KOPT-K1 (cell line): ENCODE measurements around the gene NPR3.

ENCODE experiments used
- H3K27ac ChIP-seq: fragments of 200-600 bp; sonication (generic); 2 replicates; pipeline ENCODE4 v1.5.1; 2016; ENCODE audit warnings: antibody characterized with exemption, mild to moderate bottlenecking, low read depth, low read length; ENCODE audit not compliant: poor library complexity, severe bottlenecking
- H3K36me3 ChIP-seq: fragments of 200-600 bp; sonication (generic); 2 replicates; pipeline ENCODE4 v1.5.1; 2017; ENCODE audit warnings: antibody characterized with exemption, mild to moderate bottlenecking, low read length, moderate library complexity; ENCODE audit not compliant: insufficient read depth
- H3K9me3 ChIP-seq: fragments of 200-600 bp; sonication (generic); 2 replicates; pipeline ENCODE4 v1.5.1; 2017; ENCODE audit warnings: antibody characterized with exemption, low read length, mild to moderate bottlenecking; ENCODE audit not compliant: insufficient read depth, poor library complexity, severe bottlenecking

Gene NPR3

DNA sequence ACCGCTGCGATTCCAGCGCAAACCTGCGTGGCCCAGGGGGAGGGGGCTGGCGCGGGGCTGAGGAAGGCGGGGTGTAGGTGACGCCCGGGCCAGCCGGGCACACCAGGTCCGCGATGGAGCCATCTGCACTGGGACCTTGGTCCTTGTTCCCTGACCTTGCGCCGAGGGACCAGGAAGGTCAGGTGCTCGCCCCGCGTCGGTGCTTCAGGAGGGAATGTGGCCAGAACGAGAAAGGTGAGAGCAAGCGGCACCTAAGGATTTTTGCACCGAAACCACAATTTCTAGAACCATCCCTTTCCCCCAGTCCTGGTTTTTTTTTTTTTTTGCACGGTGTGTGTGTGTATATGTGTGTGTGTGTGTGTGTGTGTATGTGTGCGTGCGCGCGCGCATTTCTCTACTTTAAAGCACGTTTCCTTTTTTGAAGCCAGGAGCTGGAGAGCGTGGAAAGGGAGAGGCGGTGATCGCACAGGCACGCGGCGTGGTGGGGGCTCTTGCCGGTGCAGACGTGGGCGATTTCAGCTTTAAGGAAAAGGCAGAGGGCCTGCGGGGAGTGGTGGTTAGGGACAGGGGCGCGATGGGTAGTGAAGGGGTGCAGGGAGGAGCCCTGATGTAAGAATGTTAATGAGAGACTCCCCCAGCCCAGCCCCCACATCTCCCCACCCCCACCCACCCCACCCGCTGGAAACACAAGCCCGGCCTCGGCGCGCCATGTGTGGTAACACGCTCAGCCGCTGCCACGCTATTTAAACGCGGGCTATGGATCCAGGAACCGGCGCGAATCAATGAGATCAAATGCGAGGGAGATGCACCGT lies at the start of gene NPR3:
Gene NPR3, plus strand, starts transcription at position 772 of the 812 bp plus-strand sequence. CDS start 456 bp downstream, outside the sequence.
- Histone ChIP-seq H3K27ac (no peak within 1 kb of the TSS), H3K36me3 (no peaks in the 10 kb centered on the region), H3K9me3 (peaks cover 10% of the 10 kb centered on the region)

DNA sequence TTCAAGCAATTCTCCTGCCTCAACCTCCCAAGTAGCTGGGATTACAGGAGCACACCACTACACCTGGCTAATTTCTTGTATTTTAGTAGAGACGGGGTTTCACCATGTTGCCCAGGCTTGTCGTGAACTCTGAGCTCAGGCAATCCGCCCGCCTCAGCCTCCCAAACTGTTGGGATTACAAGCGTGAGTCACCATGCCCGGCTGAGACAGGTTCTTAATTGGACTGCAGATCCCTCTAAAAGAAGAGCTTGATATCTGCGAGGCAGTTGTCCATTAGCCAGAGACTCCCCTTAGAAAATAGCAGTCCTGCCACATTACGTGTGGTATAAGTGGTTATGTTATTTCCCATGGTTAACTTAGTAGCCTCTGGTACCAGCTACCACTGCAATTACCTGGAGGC lies 46.6 kb upstream of the NPR3 start:
- Histone ChIP-seq H3K36me3 (no peaks in the 10 kb centered on the region), H3K27ac (no peak overlapping the region)

GRCh38 chr5:32668552-32668951 lies 42.6 kb upstream of the NPR3 start:
- Histone ChIP-seq H3K9me3 (peaks cover 20% of the 10 kb centered on the region), H3K36me3 (no peaks in the 10 kb centered on the region), H3K27ac (no peak overlapping the region)

More for the DNA sequence above, 46.6 kb upstream of the NPR3 start:
- peaks cover 9% of the 10 kb centered on the region for H3K9me3 ChIP-seq

GRCh38 chr5:32673272-32673671 lies 37.8 kb upstream of the NPR3 start:
- no peaks in the 10 kb centered on the region for H3K36me3 ChIP-seq
- H3K9me3 ChIP-seq, result peaks cover 20% of the 10 kb centered on the region
- H3K27ac ChIP-seq, result no peak overlapping the region

DNA sequence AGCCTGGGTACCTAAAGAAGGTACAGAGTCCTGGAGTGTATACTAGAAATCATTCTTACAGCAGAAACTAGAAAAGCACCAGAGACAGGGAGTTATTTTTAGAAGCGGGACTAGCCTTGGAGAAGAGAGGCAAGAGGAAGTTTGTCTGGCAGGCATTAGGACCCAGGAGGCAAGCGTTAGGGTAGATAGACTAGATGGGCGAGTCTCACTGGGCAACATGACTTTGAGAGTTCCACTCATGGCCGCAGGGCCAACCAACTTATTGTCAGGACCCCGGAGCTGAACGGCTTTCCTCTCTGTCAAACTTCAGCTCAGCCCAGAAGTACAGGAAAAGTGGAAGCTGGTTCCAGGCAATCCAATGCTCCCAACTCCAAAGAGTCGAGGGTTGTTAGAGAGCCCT lies 34.1 kb upstream of the NPR3 start:
- Histone ChIP-seq H3K36me3 (no peaks in the 10 kb centered on the region), H3K9me3 (peaks cover 10% of the 10 kb centered on the region), H3K27ac (no peak overlapping the region)

DNA sequence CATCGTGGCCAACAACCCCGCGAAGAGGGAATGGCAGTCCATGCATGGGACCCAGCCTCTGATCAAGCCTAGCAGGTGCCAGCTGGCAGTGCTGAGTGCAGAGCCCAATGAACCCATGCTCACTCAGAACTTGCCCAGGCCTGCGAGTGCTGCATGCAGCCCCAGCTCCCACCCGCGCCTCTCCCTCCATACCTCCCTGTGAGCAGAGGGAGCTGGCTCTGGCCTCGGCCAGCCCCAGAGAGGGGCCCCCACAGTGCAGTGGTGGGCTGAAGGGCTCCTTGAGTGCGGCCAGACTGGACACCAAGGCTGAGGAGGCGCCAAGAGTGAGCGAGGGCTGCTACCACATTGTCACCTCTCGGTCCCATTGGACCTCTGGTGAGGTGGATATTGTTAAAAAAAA lies 32.6 kb upstream of the NPR3 start:
- Histone ChIP-seq H3K27ac (no peak overlapping the region), H3K9me3 (no peaks in the 10 kb centered on the region), H3K36me3 (no peaks in the 10 kb centered on the region)

- H3K27ac ChIP-seq, result no peak overlapping the region
- H3K36me3 ChIP-seq, result no peaks in the 10 kb centered on the region
- H3K9me3 ChIP-seq, result peaks cover 5% of the 10 kb centered on the region
These were observed 31.9 kb upstream of the NPR3 start for GRCh38 chr5:32679218-32679617.

DNA sequence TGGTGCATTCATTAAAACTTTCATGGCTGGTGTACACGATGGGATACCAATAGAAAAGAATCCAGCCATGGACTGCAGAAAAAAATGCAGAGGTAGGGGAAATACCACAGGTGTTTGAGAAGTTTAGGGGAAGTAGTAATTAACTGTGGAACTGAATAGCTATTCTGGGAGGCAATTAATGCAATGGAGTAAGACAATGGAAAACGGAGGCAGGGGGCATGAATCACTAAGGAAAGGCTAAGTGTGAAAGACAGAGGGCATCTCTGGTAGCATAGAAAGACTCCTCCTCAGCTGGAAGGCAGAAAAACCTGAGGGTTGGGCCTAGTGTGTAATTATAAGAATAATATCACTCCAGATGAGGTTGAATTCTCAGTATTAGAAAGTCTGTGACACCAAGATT lies 30.9 kb upstream of the NPR3 start:
- Histone ChIP-seq H3K9me3 (peaks cover 15% of the 10 kb centered on the region), H3K36me3 (no peaks in the 10 kb centered on the region), H3K27ac (no peak overlapping the region)

GRCh38 chr5:32683125-32683524 lies 28.0 kb upstream of the NPR3 start:
- H3K27ac ChIP-seq, result no peak overlapping the region
- peaks cover 15% of the 10 kb centered on the region for H3K9me3 ChIP-seq
- no peaks in the 10 kb centered on the region for H3K36me3 ChIP-seq

- Histone ChIP-seq H3K9me3 (peaks cover 15% of the 10 kb centered on the region), H3K27ac (no peak overlapping the region), H3K36me3 (no peaks in the 10 kb centered on the region)
These were observed 26.9 kb upstream of the NPR3 start for GRCh38 chr5:32684260-32684659.

DNA sequence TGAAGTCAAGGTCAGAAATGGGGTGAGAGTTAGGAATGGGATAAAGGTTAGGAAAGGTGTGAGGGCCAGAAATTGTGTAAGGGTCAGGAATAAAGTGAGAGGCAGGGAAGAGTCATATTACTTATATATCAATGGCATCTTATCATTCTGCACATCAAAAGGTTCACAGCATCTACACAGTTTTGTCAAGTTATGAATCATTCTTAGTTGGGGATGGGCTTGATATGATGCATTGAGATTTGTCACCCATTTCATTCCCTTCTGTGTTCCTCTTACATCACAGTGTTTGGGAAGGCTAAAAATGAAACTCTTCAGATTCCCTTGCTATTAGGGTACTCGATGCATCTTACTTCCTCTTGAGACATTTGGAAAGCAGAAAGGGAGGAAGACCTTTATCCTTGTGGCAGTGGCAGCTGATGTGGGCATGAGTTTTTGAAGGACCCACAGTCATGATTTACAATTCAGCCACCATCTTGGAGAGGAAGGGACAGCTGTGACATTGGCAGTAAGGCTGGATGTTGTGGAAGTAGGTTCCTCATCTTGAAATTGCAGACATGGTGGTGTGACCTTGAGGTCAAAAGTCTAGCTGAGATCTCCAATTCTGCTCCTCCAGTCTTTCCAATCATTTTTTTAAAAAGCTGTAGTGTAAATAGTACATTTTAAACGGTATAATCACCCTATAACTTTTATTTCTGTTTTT lies 24.2 kb upstream of the NPR3 start:
- H3K27ac ChIP-seq, result no peak overlapping the region
- H3K9me3 ChIP-seq, result peaks cover 15% of the 10 kb centered on the region
- H3K36me3 ChIP-seq, result no peaks in the 10 kb centered on the region

- H3K9me3 ChIP-seq, result peaks cover 15% of the 10 kb centered on the region
- H3K27ac ChIP-seq, result no peak overlapping the region
- H3K36me3 ChIP-seq, result no peaks in the 10 kb centered on the region
These were observed 23.7 kb upstream of the NPR3 start for GRCh38 chr5:32687499-32687831.

DNA sequence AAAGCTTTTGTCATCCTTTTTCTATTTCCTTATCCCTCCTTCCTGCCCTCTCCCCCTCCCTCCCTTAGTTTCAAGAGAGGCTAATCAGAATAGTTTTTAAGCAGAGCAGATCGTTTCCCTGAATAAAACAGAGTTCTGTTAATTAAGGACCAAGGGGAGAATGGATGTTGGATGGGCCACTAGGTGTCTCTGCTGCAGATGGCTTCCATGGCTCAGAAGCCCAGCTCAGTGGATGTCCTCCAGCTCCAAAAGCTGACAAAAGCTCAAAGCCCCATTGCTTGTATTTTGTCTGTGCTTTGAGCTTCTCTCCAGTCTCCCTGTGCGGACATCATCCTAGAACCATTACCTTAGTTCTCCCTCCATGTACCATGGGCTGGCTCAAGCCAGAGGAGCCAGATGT lies 21.0 kb upstream of the NPR3 start:
- H3K36me3 ChIP-seq, result no peaks in the 10 kb centered on the region
- H3K9me3 ChIP-seq, result peaks cover under 1% of the 10 kb centered on the region
- no peak overlapping the region for H3K27ac ChIP-seq

GRCh38 chr5:32690666-32691065 lies 20.5 kb upstream of the NPR3 start:
- H3K36me3 ChIP-seq, result no peaks in the 10 kb centered on the region
- H3K9me3 ChIP-seq, result no peaks in the 10 kb centered on the region
- H3K27ac ChIP-seq, result no peak overlapping the region

DNA sequence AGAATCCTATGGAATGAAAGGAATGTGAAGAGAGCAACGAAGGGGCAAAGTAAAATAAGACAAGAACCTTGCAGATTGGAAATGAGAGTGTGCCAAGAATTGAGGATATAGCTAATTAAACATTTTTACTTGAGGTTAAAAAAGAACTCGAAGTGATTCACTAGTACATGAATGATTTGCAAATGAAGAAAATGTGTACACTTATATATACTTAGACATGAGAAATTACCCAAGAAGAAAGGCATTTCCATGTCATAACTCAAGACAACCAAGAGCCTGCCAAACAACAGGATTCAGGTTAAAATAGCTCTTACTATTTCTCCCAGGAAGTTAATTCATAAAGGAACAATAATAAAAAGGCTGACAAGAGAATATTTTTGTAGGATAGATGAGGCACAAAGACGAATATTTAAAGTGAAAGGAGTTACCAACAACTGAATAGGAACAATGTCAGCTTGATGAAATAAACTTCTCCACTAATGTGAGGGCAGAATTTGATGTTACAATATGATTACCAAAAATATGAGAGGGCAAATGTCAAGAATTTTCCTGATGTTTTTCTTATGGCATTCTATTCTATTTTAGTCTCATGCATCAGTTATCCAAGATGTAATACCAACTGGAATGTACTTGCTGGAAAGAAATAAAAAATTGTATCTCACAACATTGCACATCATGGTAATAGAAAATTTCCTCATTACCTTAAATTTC lies 18.9 kb upstream of the NPR3 start:
- Histone ChIP-seq H3K9me3 (no peaks in the 10 kb centered on the region), H3K27ac (no peak overlapping the region), H3K36me3 (no peaks in the 10 kb centered on the region)
